ENCODE results near the gene PGBD2.
"Not testable (repeated sequence)": the region's sequence is repeated elsewhere in the genome, so short reads cannot be mapped to it uniquely, and the experiment has no call there.

Gene PGBD2, protein sequence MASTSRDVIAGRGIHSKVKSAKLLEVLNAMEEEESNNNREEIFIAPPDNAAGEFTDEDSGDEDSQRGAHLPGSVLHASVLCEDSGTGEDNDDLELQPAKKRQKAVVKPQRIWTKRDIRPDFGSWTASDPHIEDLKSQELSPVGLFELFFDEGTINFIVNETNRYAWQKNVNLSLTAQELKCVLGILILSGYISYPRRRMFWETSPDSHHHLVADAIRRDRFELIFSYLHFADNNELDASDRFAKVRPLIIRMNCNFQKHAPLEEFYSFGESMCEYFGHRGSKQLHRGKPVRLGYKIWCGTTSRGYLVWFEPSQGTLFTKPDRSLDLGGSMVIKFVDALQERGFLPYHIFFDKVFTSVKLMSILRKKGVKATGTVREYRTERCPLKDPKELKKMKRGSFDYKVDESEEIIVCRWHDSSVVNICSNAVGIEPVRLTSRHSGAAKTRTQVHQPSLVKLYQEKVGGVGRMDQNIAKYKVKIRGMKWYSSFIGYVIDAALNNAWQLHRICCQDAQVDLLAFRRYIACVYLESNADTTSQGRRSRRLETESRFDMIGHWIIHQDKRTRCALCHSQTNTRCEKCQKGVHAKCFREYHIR

DNA sequence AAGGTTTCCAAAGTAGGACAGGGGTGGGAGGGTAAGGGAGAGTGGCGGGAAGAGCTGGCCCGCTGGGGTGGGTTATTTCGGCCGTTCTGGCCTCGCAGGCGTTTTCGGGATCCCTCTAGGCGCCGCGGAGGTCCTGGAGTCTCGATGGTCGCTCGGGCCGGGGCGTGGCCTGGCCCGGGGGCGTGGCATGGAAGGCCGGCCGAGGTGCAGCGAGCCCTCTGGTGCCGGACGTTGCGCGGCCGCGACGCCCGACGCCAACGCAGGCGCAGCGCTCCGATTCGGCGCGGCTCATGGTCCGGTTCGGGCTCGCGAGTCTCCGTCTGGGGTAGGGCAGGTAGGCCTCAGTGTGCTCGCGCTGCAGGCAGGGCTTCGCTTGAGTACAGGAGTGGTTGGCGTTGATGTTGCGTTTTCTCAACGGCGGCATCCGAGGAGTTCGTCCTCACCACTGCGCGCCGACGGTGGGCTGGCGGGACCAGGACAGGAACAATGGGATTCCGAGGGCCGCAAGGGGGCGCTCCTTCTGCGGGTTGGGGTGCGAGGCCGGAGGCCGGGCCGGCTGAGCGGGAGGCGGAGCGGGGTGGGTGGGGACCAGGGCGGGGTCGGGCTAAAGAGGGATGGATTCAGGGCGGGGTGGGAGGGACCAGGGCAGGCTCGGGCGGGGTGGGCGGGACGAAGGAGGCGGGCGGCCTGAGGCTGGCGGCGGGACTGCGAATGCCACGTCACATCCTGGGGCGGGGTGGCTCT lies at the start of gene PGBD2:
Gene PGBD2 (plus strand): TSS at position 227 of the 744 bp plus-strand sequence. CDS start 7,628 bp downstream, outside the sequence.
- DNase-seq (ENCODE audit: low read depth, low spot score) = peak; percentile 97

DNA sequence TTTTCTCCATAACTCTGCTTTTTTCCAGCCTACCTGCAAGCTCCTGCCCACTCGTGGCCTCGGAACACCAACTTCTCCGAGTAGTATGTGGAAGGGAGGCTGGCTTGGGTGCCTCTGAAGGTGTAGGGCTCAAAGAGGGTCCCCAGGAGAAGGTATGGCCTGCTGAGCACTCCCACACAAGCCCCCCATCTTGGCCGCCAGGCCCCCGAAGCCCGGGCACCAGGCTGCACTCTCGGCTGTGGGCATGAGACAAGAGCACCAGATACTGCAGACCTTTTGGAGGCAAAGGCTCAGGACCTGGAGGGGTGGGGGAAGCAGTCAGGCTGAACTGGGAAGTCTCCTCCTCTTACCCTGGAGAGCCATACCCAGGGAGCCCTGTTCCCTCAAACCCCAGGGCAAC lies 48.8 kb upstream of the PGBD2 start:
- DNase-seq (ENCODE audit: low read depth, low spot score) = no peak

DNA sequence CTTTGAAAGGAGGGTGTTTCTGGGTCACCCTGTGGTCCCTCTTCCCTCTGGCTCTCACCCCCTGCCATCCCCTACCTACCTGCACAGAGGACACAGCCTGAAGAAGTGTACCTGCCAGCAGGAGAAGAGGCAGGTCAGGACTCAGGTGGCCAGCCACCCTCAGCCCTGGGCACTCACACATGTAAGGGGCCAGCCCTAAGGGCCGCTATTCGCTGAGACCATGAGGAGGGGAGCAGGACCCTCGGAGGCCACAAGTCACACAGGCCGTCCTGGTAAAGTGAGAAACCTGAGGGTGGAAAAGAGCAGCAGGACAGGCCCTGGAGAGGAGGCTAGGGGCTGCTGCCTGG lies 48.3 kb upstream of the PGBD2 start:
- DNase-seq (ENCODE audit: low read depth, low spot score) = no peak

DNA sequence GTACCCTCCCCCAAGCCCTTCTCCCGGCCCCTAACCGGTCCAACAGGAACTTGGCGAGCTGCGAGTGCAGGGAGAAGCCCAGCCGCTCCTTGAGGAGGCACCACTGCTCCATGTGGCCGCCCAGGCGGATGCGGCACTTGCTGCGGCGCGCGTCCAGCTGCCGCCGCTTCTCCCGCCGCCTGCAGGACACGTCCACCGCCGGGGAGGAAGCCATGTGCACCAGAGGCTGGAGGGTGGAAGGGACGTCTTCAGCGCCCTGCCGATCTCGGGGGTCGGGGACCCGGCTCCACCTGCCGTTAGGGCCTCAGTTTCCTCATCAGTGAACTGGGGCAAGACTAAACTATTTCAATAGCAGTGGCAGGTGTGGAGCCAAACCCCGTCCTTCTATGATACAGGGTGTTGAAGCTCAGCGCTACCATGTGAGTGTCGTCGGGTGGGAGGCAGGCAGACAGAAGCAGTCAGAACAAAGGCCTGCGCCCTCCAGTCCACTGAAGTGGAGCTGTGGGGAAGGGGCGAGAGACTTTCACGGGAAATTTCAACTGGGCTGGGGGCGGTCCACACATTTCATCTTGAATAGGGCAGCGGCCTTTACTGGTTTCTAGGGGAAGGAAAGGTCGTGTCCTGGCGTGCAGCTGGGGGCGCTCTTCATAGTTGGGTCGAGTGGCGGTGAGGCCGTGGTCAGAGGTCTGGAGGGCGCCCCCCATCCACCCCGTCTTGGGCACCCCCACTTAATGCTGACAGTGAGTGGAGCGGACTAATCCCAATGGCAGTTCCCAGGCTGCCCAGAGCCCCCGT lies 47.7 kb upstream of the PGBD2 start:
- DNase-seq (ENCODE audit: low read depth, low spot score) = peak; percentile 92

DNA sequence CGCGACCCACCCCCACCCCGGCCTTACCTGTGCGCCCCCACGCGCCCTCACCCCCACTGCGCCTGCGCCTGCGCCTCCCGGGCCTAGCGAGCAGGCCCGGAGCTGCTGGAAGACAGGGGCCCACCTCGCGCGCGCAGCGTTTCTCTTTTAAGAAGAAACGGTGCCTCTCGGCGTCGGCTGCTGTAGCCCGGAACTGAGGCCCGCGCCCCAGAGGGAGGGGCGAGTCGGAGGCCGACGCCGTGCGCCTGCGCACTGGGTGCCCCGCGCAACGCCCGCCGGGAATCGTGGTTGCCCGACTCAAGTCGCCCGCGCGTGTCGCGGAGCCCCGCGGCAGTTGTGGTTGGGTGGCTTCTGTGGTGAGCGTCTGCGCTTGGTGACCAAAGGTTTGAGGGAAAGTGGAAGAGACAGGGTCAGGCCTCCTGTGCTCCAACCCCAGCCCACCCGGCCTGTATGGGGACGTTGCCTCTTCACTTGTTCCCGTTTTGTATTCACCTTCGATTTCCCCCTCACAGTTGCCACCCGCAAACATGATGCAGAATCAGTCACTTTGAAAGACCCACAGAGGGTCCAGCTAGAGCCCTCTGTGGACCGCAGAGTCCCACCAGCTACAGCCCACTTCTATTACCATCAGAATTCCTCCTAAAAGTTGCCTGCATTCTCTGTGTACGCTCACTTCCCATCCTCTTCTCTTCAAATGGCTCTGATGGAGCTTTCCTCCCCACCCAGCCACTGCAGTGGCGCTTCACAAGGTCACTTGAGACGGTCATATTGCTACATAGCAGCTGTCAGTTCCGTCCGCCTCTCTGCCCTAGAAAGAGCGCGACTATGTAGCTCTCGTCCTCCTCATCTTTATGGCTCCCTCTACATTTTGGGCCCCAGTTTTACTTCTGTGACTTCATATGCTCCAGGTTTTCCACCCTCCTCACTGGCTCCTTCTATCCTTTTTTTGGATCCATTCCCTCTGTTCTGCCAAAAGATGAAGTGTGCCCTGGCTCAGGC lies 46.8 kb upstream of the PGBD2 start, which contains the start of gene ZNF692:
Gene ZNF692 (minus strand): TSS at position 195 of the 999 bp plus-strand sequence. CDS start 776 bp downstream, outside the sequence.
- peak; percentile 96 for DNase-seq (ENCODE audit: low read depth, low spot score)

DNA sequence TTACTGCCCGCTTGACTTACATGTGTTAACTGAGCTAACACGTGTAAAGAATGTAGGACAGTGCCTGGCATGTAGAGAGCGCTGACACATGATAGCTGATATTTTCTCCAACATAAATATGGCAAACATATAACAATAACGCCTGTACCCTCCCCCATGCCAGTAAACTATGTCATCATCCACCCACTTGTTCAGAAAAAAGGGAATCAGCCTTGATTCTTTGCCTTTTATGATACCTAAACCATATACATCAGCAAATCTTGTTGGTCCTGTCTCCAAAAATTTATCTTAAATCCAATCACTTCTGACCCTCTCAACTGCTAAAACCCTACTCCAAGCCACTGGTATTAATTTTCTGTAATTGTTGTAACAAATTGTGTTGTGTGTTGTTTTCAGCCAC lies 46.0 kb upstream of the PGBD2 start:
- no peak for DNase-seq (ENCODE audit: low read depth, low spot score)

DNA sequence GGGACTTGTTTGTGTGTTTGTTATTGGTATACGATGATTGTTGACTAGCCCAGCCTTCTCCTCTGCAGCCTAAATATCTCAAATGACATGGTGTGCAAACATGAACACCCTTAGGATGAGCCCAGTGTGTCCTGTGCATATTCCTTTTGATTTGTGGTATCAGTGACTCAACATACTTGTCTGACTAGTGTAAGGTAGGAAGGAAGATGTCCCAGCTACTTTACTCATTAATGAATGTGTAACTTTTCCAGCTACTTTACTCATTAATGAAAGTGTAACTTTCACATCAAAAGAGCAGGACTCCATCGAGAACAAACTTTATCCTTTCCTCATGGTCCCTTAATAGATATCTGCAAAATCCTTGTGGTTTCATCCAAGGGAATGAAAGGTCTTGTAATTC lies 44.4 kb upstream of the PGBD2 start:
- no peak for DNase-seq (ENCODE audit: low read depth, low spot score)

DNA sequence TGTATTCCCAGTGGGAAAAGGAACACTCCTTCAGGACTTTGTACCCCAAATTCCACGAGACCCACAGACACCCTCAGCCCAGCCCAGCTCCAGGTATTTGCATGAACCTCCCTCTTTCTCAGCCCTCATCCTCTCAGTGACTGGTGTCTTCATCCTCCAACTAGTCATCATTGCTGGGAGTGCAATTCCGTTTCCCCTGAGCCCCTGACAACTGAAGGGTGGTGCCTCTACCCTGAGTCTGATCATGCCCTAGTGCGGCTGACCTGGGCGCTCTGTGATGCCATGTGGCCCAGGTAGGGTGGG lies 43.4 kb upstream of the PGBD2 start:
- no peak for DNase-seq (ENCODE audit: low read depth, low spot score)

DNA sequence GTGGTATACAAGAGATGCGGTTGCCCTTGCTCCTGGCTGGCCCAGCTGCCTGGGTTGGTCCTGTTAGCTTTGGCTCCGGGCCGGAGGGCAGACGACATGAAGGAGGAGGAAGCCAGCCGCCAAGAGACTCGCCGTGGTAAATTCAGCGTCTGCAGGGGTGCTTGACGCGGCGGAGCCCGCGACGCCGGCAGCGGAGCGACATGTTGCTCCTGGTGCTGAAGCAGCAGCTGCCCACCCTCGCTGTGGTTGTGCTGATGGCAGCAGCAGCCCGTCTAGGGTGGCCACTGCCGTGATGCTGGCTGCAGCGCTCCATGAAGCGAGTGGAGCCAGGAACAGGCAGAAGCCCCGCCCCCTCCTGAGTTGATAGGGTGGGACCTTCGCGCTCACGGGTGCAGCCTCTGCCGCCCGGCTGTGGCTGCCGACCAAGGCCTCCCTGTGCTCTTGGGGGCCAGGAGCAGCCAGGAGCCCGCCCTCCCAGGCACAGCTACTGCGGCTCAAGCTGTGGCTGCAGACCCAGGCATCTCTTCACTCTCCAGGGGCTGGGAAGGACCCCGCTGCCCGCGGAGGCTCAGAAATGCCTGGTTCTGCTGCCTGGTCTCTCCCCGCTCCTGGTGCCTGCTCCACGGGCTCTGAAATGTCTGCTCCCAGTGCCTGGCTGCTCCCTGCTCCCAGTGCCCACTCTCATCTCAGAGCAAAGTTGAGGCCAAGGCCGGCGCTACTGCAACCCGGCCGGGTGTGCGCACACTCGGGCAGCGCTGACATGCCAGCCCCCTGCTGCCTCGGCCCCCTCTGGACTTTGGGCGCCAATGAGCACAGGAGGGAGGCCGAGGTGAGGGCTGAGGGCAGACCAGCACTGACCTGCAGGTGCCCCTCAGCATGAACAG lies 42.8 kb upstream of the PGBD2 start:
- peak; percentile 76 for DNase-seq (ENCODE audit: low read depth, low spot score)

DNA sequence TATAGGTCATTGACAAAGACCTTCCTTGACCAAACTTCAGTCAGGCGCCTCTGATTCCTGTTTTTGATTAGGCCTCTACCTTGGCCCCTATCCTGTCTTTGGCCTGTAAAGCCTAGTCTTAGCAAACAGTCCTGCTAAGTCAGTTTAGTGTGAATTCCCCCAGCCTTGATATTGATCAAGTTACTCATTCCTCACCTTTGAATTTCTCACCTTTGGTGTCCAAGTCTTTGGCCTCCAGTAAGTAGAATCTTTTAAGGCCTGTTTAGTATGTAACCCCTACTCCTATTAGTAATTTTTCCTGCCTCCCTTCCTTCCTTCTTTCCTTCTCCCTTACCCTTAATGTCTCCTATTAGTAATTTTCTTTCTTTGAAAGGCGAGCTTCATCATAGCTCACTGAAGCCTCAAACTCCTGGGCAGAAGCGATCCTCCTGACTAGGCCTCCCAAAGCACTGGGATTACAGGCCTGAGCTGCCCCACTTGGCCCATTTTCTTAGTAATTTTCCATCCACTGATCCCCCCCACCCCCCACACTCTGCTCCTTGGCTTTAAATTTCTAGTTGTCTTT lies 34.1 kb upstream of the PGBD2 start:
- no peak for DNase-seq (ENCODE audit: low read depth, low spot score)

DNA sequence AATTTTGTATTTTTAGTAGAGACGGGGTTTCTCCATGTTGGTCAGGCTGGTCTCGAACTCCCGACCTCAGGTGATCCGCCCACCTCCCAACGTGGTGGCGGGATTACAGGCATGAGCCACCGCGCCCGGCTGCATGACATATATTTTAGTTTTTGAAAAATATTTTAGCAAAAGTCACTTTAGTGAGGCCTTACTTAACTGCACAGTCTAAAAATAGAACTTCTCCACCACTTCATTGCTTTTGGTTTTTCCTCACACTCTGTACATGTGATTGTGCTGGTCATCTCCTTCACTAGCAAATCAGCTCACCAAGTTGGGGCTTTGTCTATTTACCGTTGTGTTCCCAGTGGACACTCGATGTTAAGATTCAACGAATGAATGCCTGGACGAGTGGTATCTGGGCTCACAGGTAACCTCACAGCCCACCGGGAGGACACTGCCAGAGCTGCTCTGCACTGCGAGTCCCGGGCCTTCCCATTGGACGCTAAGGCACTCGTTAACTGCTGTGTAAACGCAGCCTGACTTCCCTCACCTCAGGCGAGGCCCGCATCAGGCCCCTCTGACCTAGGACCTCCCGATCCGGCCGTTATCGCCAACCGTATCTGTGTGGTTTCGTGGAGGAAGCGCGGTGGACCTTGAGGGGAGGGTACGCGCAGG lies 33.2 kb upstream of the PGBD2 start:
- DNase-seq (ENCODE audit: low read depth, low spot score) = peak; percentile 91

DNA sequence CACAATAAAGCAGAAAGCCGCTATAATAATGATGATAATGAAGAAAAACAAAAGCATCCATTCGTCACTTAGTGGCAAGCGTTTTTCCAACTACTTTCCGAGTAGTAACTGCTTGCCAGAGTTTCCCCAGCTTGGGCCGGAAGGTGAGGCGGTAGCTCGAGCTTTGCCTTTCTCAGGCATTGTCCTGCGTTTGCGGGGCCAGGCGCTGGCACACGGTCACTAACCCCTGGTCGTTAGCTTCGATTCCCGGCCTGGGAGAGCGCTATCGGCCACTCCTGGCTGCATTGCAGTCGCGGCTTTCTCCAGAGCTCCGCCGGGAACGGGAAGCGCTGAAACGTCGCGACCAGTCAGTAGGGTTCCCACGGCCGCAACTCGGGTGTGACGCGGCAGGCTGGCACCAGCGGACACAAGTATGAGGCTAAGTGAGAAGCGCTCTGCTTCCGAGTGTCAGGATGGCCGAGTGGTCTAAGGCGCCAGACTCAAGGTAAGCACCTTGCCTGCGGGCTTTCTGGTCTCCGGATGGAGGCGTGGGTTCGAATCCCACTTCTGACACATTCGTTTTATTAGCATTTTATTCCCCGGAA lies 32.5 kb upstream of the PGBD2 start:
- peak; percentile 99 for DNase-seq (ENCODE audit: low read depth, low spot score)

DNA sequence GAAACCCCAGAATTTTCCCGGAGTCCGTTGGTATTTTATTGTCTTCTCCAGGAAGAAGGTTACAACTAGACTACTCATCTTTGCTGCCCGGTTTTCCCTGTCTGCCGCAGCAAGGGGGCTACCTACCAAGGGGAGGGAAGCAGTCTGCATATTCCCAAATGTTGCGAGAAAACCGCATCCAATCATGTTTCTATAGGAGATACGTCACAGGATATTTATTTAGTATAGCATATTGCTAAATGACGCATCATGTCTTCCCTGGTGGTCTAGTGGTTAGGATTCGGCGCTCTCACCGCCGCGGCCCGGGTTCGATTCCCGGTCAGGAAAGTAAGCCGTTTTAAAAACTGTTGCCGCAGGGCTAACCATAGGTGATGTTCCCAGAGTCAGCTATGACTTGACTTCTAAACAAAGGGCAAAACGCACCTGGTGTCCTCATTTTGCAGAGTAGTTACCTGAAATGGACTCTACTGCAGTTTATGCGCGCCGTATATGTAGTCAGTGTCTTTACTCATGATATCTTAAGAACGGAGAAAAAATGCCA lies 32.0 kb upstream of the PGBD2 start:
- DNase-seq (ENCODE audit: low read depth, low spot score) = peak; percentile 96

DNA sequence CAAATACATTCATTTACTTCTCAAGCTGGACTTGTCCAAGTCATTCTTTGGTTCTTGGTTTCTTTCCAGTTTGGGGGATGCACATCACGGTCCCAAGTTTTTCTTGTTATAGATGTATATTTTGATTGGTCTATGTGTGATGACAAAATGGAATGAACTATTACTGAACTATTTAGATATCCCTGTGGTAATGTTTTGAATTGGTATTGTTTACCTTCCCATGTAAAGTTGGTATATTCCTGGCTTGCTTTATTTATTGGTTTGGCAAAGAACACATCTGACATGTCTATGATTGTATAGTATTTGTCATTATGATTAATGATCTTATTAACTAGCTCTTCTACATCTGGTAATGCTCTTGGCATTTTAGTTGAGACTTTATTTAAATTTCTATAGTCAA lies 24.8 kb upstream of the PGBD2 start:
- no peak for DNase-seq (ENCODE audit: low read depth, low spot score)

DNA sequence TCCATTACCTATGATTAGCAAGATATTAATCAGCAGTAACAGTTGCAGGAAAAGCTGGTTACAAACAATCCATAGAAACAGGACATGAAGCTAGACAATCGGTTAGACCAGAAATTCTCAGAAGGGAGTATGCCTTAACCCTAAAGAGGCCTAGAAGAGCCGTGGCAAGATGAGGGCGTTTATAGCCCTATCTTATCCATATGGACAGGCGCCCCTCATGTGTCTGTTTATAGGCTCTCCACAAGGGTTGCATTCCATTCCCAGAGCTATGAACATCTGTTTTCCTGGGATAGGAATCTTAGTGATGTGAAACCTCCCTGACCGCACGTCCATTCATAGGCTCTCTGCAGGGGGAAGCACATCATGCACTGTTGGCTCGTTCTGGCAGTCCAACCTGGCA lies 23.6 kb upstream of the PGBD2 start:
- not testable (repeated sequence) for DNase-seq (ENCODE audit: low read depth, low spot score)

DNA sequence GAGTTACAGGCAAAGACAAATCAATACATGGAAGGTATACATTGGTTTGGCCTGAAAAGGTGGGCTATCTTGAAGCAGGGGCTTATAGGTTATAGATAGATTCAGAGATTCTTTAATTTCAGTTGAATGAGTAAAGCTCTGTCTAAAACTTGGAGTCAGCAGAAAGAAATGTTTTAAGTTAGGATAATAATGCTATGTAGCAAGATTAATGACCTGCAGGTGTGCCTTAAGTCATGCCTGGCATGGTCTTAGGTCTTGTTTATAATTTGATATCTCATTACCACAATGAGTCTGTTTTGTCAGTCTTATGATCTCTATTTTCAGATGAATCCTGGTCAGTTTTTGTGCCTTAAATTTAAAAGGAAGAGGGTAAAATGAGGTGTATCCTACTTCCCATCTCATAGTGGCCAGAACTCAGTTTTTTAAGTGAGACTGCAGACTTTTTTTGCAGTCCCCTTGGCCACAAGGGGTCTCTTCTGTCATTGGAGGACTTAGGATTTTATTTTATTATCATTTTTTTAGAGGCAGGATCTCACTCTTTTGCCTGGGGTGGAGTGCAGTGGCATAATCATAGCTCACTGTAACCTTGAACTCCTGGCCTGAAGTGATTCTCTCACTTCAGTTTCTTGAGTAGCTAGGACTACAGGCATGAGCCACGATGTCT lies 21.3 kb upstream of the PGBD2 start:
- no peak for DNase-seq (ENCODE audit: low read depth, low spot score)

DNA sequence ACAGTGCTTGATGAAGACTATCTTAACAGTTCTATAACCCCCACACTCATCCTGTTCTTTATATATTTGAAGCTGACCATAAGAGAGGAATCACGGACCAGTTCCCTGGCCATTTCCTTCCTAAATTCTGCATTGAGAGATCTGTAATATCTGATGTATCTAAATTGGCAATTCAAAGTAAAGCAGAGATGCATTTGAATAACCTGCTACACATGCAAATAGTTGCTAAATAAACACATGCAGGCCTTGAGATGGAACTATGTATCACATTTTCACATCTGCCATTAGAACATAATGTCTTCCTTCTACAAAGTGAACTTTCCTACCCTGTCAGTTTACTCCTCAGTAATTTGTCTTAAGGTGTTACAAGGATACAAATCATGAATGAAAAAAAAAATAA lies 20.4 kb upstream of the PGBD2 start:
- DNase-seq (ENCODE audit: low read depth, low spot score) = no peak

Measured in ELF-1 (cell line).